Heart left ventricle (tissue), 13 donors: ENCODE results near the gene P3H1.

Experiments
- CTCF ChIP-seq, 12 donors: fragments of 200-600 bp; sonication (generic) in 4 of 12; IDR thresholded peaks; one replicate each; pipeline versions ENCODE4 v1.5.0 to v1.8.0; 2018 to 2022; ENCODE audit warnings: antibody characterized with exemption in 12 of 12, mild to moderate bottlenecking in 5 of 12
- POLR2A ChIP-seq, 2 donors: fragments of 450-650 bp; IDR thresholded peaks; one replicate each; pipeline ENCODE4 v1.6.1; 2017; ENCODE audit warnings: antibody characterized with exemption in 2 of 2, mild to moderate bottlenecking in 2 of 2, moderate library complexity in 2 of 2
- donor health status: ischemic (EF 13 %, LVEDD 7.1; RV severe dilation, severe dysfunction).
- donor health status: DM: no; HTN: yes; CAD: no.
- donor health status: DM: no; HTN: no; CAD: no.
- donor health status: ischemic (EF 25% LVEDD 6.9; RV normal size, moderate dysfunction).
- donor health status: ischemic (EF 25% LVEDD 5.7; RV mildly dilated, moderate dysfunction).
- donor health status: ischemic (EF 35%, LVEDD 5.7; RV mildly dilated, moderate dysfunction).
- donor health status: nonischemic (EF 11% LVEDD 7.7; RV severe dilation, severe dysfunction).
- donor health status: DM: yes; HTN: yes; CAD: no.
- donor health status: PGD.
- donor health status: ischemic (EF 29% LVEDD 5.4; RV normal size, mild dysfunction).
- donor health status: nonischemic (EF 23%, LVEDD 6.1; RV moderate dilation, normal function).

DNA sequence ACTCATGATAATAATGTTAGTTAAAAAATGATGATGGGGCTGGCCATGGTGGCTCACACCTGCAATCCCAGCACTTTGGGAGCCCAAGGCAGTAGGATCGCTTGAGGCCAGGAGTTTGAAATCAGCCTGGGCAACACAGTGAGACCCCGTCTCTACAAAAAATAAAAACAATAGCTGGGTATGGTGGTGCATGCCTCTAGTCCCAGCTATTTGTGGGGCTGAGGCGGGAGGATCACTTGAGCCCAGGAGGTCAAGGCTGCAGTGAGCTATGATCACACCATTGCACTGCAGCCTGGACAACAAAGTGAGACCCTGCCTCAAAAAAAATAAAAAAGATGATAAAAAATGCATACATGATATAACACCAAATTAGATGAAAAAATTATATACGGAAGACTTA, 5.3 kb downstream of the P3H1 start:
- no peak for TF ChIP-seq POLR2A (IDR thresholded peaks at IDR 0.05)
- no peak for TF ChIP-seq CTCF (IDR thresholded peaks at IDR 0.05)
